C4-2B (cell line): ENCODE data around the gene CHCHD3.

Source experiments
- H3K27ac ChIP-seq: fragments of 450-650 bp; 2 replicates; pipeline ENCODE4 v1.5.1; 2017
- CTCF ChIP-seq: fragments of 450-650 bp; conservative IDR thresholded peaks from 2 replicates; pipeline ENCODE4 v1.5.1; 2017; ENCODE audit warnings: mild to moderate bottlenecking
- ZFX ChIP-seq: fragments of 450-650 bp; IDR thresholded peaks from 2 replicates; pipeline ENCODE4 v1.6.1; 2017

Gene CHCHD3

GRCh38 chr7:132799081-132799413, 282.8 kb downstream of the CHCHD3 start:
- TF ChIP-seq ZFX, result no peak
- TF ChIP-seq CTCF, result no peak
- H3K27ac ChIP-seq, result no peak overlapping the region

- no peak overlapping the region for H3K27ac ChIP-seq
- TF ChIP-seq ZFX, result no peak
Measured at GRCh38 chr7:132797152-132797551, 284.7 kb downstream of the CHCHD3 start.

GRCh38 chr7:132793474-132793873, 288.4 kb downstream of the CHCHD3 start:
- TF ChIP-seq ZFX (no peak), CTCF (no peak)
- no peak overlapping the region for H3K27ac ChIP-seq

- TF ChIP-seq ZFX (no peak), CTCF (no peak)
- H3K27ac ChIP-seq, result no peak overlapping the region
Measured at GRCh38 chr7:132791036-132791435, 290.9 kb downstream of the CHCHD3 start.

GRCh38 chr7:132790104-132790503, 291.8 kb downstream of the CHCHD3 start:
- no peak for TF ChIP-seq CTCF
- TF ChIP-seq ZFX, result no peak

GRCh38 chr7:132789281-132789680, 292.6 kb downstream of the CHCHD3 start:
- no peak for TF ChIP-seq ZFX
- no peak for TF ChIP-seq CTCF
- no peak overlapping the region for H3K27ac ChIP-seq

More at GRCh38 chr7:132790104-132790503, 291.8 kb downstream of the CHCHD3 start:
- H3K27ac ChIP-seq, result no peak overlapping the region

- H3K27ac ChIP-seq, result no peak overlapping the region
- TF ChIP-seq ZFX (no peak), CTCF (no peak)
Measured at GRCh38 chr7:132785870-132786269, 296.0 kb downstream of the CHCHD3 start.

GRCh38 chr7:132784406-132784805, 297.5 kb downstream of the CHCHD3 start:
- H3K27ac ChIP-seq, result no peak overlapping the region
- TF ChIP-seq CTCF (no peak), ZFX (no peak)
